GM18858 (cell line): ENCODE results near the gene PHACTR3.

ENCODE experiments used
- ATAC-seq: cut with Tn5 transposase; IDR thresholded peaks from one replicate; pipeline ENCODE4 v1.9.1; 2021; ENCODE audit not compliant: unreplicated experiment

PHACTR3 gene

GRCh38 chr20:59688999-59689398 is 84.7 kb downstream of the PHACTR3 start:
- ATAC-seq: no peak

DNA sequence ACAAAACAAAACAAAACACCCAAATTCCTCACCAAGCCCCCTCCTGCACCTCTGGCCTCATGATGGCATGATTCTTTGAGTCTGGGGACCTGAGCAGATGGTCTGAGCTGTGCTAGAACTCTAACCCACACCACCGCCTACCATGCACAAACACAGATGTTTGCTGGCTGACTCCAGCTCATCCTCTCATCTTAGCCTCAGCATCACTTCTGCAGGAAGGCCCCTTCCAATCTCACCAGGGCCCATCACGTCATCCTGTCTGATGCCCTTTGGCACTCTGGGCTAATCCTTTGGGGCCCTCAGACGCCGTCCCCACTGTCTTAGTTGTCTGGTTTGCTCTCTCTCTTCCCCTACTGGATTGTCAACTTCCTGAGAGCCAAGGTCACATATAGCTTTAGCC is 85.8 kb downstream of the PHACTR3 start:
- no peak for ATAC-seq

DNA sequence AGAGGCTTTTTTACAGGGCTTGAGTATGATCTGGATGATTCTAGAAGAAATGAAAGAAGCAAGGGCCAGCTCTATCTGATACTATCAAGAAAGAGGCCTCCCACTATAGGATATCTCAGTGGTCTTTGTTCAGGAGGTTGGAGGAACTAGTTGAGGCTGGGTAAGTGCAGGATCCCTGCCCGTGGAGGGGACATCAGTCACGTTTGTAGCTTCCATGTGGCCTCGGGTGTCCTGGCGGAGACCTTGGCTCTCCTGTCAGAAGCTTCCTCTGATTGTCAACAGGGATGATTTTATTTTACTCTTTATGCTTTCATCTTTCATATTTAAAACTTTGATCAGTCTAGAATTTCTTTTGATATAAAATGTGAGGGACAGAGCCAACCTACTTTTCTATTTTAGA is 86.6 kb downstream of the PHACTR3 start:
- no peak for ATAC-seq

- ATAC-seq: no peak
Observed at GRCh38 chr20:59692139-59692538, 87.8 kb downstream of the PHACTR3 start.

DNA sequence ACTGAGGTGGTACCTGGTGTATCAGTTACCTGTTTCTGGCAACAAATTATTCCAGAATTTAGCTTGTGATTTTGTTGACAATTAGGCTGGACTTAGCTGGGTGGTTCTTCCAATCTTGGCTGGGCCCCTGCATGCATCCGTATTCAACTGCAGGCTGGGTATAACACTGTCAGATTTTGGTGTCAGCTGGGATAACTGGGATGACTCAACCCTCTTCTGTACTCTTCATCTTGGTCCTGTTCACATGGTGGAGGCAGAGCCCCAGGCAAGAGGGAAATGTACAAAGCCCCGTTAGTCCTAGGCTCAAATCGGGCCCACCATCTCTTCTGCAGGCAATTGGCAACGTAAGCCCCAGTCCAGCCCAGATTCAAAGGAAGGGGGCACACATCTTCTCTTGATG is 89.2 kb downstream of the PHACTR3 start:
- ATAC-seq: no peak

GRCh38 chr20:59696476-59696875 is 92.1 kb downstream of the PHACTR3 start:
- no peak for ATAC-seq

- ATAC-seq: no peak
Observed at GRCh38 chr20:59697068-59697467, 92.7 kb downstream of the PHACTR3 start.

GRCh38 chr20:59698598-59698997 is 94.3 kb downstream of the PHACTR3 start:
- no peak for ATAC-seq

DNA sequence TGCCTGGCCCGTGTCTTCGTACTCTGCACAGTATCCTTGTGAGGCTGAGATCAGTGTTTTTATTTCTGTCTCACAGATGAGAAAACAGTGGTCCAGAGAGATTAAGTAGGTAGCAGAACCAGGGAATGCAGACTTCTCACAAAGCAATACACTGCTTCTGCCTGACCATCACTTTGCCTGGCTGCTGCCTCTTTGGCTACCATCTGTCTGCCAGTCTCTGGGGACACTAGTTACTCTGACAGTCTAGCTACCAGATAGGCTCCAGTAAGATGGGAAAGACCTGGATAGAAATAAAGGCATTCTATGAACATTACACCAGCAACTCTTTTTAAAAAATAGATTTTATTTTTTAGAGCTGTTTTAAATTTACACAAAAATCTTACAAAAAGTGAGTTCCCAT is 96.9 kb downstream of the PHACTR3 start:
- ATAC-seq: no peak

GRCh38 chr20:59703046-59703445 is 98.7 kb downstream of the PHACTR3 start:
- ATAC-seq: no peak

GRCh38 chr20:59705651-59706399 is 101.5 kb downstream of the PHACTR3 start:
- no peak for ATAC-seq

GRCh38 chr20:59706400-59706693 is 102.0 kb downstream of the PHACTR3 start:
- no peak for ATAC-seq

- no peak for ATAC-seq
Observed at GRCh38 chr20:59708326-59708725, 104.0 kb downstream of the PHACTR3 start.

- ATAC-seq: no peak
Observed at GRCh38 chr20:59709636-59710035, 105.3 kb downstream of the PHACTR3 start.

DNA sequence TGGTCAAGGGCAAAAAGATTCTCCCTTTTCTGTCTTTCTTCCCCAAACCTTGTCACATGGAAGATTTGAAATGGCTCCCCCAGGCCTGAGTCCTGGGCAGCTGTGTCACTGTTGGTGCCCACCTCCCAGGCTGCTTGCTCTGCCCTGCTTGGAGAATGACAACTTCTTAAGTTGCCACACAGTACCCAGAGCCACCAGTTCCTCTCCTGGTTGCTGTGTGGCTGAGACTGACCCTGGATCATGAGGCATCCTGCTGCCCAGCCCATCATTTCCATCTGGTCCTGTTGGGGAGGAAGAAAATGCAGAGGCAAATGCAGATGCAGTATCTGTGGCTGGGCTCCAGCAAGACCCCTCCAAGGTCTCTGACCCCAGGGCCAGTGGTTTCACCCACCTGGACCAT is 113.7 kb downstream of the PHACTR3 start:
- ATAC-seq: no peak

DNA sequence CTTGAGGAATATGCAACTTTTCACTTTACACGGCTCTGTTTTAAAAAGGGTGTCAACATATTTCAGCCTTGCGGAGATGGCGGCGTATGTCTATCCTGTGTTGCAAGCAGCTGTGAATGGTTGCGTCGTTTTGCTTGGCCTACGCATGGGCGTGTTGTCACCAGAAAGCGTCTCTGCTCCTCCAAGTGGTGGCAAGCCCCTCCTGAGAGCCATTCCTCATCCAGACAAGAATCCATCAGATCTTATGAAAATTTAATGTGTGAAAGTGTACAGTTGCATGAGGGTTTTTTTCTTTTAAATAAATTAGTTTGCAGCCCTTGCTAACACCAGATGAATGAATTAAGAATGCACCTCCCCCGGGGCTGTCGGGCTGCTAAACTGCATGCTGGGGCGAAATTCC is 114.4 kb downstream of the PHACTR3 start:
- no peak for ATAC-seq

GRCh38 chr20:59720013-59720412 is 115.7 kb downstream of the PHACTR3 start:
- ATAC-seq: no peak

- ATAC-seq: no peak
Observed at GRCh38 chr20:59721386-59721785, 117.0 kb downstream of the PHACTR3 start.

DNA sequence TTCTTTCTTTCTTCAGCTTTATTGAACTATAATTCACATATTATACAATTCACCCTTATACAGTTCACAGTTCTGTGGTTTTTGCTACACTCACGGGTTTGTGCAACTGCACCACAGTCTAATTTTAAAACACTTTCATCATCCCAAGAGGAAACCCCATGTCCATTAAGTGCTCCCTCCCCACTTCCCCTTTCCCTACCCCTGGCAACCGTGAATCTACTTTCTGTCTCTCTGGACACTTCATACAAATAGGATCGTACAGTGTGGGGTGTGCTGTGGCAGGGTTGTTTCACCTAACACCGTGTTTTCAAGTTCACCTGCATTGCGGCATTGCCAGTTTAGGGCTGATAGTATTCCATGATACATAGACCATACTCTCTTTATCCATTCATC is 118.8 kb downstream of the PHACTR3 start:
- no peak for ATAC-seq

- ATAC-seq: no peak
Observed at GRCh38 chr20:59723607-59724456, 119.5 kb downstream of the PHACTR3 start.

- ATAC-seq: no peak
Observed at GRCh38 chr20:59724457-59725366, 120.4 kb downstream of the PHACTR3 start.
